ENCODE results near the gene C4orf36. TPM values are rescaled to one million over a fixed set of nuclear protein-coding genes. Genes with fewer than 3 reads are reported as not detected.

Gene C4orf36
- total RNA-seq, 1 donor from 2014 or later = not detected

DNA sequence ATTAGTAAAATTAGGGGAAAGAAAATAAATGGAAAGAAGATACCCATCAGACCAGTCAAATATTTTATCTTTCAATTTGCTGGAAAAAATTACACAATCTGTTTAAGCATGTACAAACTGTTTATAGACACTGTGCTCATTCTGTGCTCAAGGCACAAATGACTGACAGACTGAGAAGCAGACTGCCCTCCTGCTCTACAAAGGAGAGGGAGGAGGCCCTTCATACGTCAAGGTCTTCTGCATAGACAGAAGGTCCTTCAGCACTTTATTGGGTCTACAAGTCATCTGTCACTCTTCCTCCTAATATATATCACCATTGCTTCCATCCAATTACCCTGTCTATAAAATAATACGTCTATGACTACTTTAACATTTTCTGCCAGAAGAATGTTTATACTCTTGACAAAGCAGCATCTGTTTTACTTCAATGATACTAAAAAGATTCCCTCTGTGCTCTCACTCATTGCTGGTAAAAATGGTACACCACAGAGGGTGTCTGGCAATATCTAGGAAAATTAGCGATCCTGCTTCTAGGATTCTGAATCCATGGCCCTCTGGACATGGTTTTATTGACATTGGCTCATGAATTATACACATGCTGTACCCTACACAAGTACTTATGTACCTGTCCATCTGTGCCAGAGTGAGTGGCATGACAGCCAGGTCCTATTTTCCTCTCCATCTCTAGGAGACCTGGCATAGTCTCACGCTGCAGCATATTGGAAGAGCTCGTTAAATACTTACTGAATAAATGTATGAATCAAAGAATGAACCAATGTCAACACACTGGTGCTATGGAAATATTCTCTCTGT, 54.3 kb downstream of the C4orf36 start:
- no peak overlapping the region for H3K4me3 Mint-ChIP-seq (ENCODE audit: low read depth)
- no peak overlapping the region for H3K27ac Mint-ChIP-seq
- H3K27me3 Mint-ChIP-seq (ENCODE audit: low read depth) = no peaks in the 10 kb centered on the region
- no peaks in the 10 kb centered on the region for H3K4me1 Mint-ChIP-seq (ENCODE audit: low read depth)
- no peaks in the 10 kb centered on the region for H3K36me3 Mint-ChIP-seq (ENCODE audit: low read depth)
- H3K9me3 Mint-ChIP-seq = no peaks in the 10 kb centered on the region
- intact Hi-C loops (cut with micrococcal nuclease) = no loop called here
- DNase-seq (ENCODE audit: low spot score) = no peak

DNA sequence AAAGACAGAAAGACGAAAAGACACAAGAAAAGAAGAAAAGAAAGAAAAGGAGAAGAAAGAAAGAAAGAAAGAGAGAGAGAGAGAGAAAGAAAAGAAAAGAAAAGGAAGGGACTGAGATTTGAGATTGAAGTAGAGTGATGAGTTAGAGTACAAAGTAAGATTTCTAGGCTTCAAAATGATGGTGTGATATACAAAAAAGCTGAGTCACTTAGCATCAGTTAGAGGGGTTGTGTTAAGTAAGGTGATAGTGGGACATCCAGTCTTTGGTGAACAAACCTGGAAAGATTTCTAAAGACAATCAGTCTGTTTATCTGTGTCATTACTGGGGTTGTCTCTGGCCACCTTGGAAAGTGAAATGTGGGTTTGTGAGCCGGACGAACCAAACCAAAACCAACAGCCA, 56.5 kb downstream of the C4orf36 start:
- H3K27me3 Mint-ChIP-seq (ENCODE audit: low read depth) = no peaks in the 10 kb centered on the region
- H3K4me1 Mint-ChIP-seq (ENCODE audit: low read depth) = no peaks in the 10 kb centered on the region
- H3K36me3 Mint-ChIP-seq (ENCODE audit: low read depth) = no peaks in the 10 kb centered on the region
- no peak overlapping the region for H3K27ac Mint-ChIP-seq
- DNase-seq (ENCODE audit: low spot score) = no peak
- H3K9me3 Mint-ChIP-seq = no peaks in the 10 kb centered on the region
- intact Hi-C loops (cut with micrococcal nuclease) = no loop called here
- no peak overlapping the region for H3K4me3 Mint-ChIP-seq (ENCODE audit: low read depth)

DNA sequence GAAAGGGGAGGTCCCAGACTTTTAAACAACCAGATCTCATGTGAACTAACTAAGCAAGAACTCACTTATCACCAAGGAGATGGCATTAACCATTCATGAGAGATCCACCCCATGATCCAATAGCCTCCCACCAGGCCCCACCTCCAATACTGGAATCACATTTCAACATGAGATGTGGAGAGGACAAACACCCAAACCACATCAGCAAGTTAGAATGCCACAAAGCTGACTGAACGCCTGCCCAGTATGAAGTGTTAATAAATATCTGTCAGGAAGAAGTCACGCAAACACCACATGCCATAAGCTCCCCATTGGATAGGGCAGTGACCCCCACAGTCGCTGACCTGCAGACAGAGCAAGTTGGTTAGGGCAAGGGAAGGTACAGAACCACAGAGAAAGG, 57.3 kb downstream of the C4orf36 start:
- Mint-ChIP-seq H3K4me1 (ENCODE audit: low read depth) (no peaks in the 10 kb centered on the region), H3K9me3 (no peaks in the 10 kb centered on the region), H3K27ac (no peak overlapping the region), H3K4me3 (ENCODE audit: low read depth) (no peak overlapping the region), H3K27me3 (ENCODE audit: low read depth) (no peaks in the 10 kb centered on the region), H3K36me3 (ENCODE audit: low read depth) (no peaks in the 10 kb centered on the region)
- DNase-seq (ENCODE audit: low spot score) = no peak
- intact Hi-C loops (cut with micrococcal nuclease) = no loop called here

GRCh38 chr4:86833615-86834014, 58.6 kb downstream of the C4orf36 start:
- no peaks in the 10 kb centered on the region for H3K9me3 Mint-ChIP-seq
- H3K4me3 Mint-ChIP-seq (ENCODE audit: low read depth) = no peak overlapping the region
- no peaks in the 10 kb centered on the region for H3K4me1 Mint-ChIP-seq (ENCODE audit: low read depth)
- no peak overlapping the region for H3K27ac Mint-ChIP-seq
- H3K36me3 Mint-ChIP-seq (ENCODE audit: low read depth) = no peaks in the 10 kb centered on the region
- no peak for DNase-seq (ENCODE audit: low spot score)
- intact Hi-C loops (cut with micrococcal nuclease) = no loop called here
- no peaks in the 10 kb centered on the region for H3K27me3 Mint-ChIP-seq (ENCODE audit: low read depth)

GRCh38 chr4:86831262-86832130, 60.7 kb downstream of the C4orf36 start:
- H3K4me3 Mint-ChIP-seq (ENCODE audit: low read depth) = no peak overlapping the region
- H3K27me3 Mint-ChIP-seq (ENCODE audit: low read depth) = no peaks in the 10 kb centered on the region
- H3K4me1 Mint-ChIP-seq (ENCODE audit: low read depth) = no peaks in the 10 kb centered on the region
- no peak for DNase-seq (ENCODE audit: low spot score)
- H3K27ac Mint-ChIP-seq = no peak overlapping the region
- intact Hi-C loops (cut with micrococcal nuclease) = no loop called here
- no peaks in the 10 kb centered on the region for H3K9me3 Mint-ChIP-seq
- no peaks in the 10 kb centered on the region for H3K36me3 Mint-ChIP-seq (ENCODE audit: low read depth)

Other genes with a start within 250 kb of the C4orf36 start
- gene SLC10A6, start 43.0 kb downstream of the C4orf36 start, total RNA-seq = not detected in 2 replicates
- gene AFF1, start 42.6 kb upstream of the C4orf36 start, total RNA-seq = 60.4 and 63.0 TPM in 2 replicates